Measurements from ENCODE around the gene VWCE.

GRCh38 chr11:61273178-61274078 is 21.7 kb downstream of the VWCE start:
- TF ChIP-seq CTCF (optimal IDR thresholded peaks at IDR 0.05 in 1 of 3, IDR thresholded peaks at IDR 0.05 in 1 of 3, conservative IDR thresholded peaks at IDR 0.05 in 1 of 3; ENCODE audit: extremely low read depth in 1 of 3, insufficient read depth in 2 of 3, low read length in 3 of 3) (no peak), EZH2 (IDR thresholded peaks at IDR 0.05; ENCODE audit: low read length) (no peak)

Measured in keratinocyte (primary cell).